ENCODE measurements around the gene TCF4. TPM values are rescaled to one million over a fixed set of nuclear protein-coding genes. Genes with fewer than 3 reads are reported as not detected.

TCF4 gene
- total and polyA plus RNA-seq, 2 donors (not counting 1 experiment from before 2014, with no cell fraction given) = 68.5 to 353 TPM

DNA sequence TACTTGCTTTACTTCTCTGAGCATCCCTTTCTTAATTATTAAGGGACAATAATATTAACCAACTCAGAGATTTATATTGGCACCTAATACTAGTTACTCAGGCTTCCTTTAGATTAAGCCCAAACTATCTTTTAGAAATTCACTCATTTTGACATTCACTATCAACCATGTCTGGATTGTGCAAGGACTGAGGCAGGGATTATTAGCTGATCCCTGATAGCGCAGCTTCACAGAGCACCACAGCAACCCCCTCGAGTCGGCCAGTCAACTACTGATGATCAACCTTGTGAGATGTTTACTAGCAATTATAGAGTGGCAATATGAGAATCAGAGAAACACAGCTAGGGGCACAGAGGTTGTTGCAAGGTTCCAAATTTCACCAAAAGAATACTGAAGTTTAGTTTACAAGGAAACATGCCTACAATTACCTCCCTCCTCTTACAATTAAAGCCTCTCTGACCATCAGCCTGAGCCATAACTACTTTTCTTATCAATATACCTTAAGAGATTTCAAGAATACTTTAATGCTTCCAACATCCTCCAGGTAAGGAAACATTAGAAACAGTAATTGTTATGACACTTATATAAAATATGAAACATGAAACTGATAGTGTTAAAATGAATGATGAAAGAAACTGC, 191.6 kb downstream of the TCF4 start:
- intact Hi-C loops (cut with micrococcal nuclease) = loop anchor here (5.0 kb wide), 1 partner anchor 39 kb away; no protein-coding TSS in a partner anchor
- H3K27ac Mint-ChIP-seq = no peak overlapping the region
- TF ChIP-seq, protein P1, sequence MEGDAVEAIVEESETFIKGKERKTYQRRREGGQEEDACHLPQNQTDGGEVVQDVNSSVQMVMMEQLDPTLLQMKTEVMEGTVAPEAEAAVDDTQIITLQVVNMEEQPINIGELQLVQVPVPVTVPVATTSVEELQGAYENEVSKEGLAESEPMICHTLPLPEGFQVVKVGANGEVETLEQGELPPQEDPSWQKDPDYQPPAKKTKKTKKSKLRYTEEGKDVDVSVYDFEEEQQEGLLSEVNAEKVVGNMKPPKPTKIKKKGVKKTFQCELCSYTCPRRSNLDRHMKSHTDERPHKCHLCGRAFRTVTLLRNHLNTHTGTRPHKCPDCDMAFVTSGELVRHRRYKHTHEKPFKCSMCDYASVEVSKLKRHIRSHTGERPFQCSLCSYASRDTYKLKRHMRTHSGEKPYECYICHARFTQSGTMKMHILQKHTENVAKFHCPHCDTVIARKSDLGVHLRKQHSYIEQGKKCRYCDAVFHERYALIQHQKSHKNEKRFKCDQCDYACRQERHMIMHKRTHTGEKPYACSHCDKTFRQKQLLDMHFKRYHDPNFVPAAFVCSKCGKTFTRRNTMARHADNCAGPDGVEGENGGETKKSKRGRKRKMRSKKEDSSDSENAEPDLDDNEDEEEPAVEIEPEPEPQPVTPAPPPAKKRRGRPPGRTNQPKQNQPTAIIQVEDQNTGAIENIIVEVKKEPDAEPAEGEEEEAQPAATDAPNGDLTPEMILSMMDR (IDR thresholded peaks at IDR 0.05) = no peak
- TF ChIP-seq EZH2 (IDR thresholded peaks at IDR 0.05; ENCODE audit: borderline replicate concordance, insufficient read depth, low read depth, low read length, poor library complexity, severe bottlenecking) = no peak
- no peaks in the 10 kb centered on the region for H3K9me3 ChIP-seq (ENCODE audit: control extremely low read depth in 1 of 3, control insufficient read depth in 2 of 3, insufficient read depth in 1 of 3, low read length in 2 of 3)
- H3K4me1 Mint-ChIP-seq = peaks cover 1% of the 10 kb centered on the region
- DNase-seq (no peak), ATAC-seq (ENCODE audit: low read depth) (no peak)
- H4K20me1 ChIP-seq (ENCODE audit: control insufficient read depth, insufficient read depth, low read length, poor library complexity, severe bottlenecking) = no peaks in the 10 kb centered on the region
- H3K9me3 Mint-ChIP-seq (ENCODE audit: insufficient read depth) = no peaks in the 10 kb centered on the region
- no peak overlapping the region for H3K4me3 Mint-ChIP-seq
- no peaks in the 10 kb centered on the region for H3K27me3 ChIP-seq (replicated peaks in 1 of 4; ENCODE audit: control extremely low read depth in 1 of 4, control insufficient read depth in 3 of 4, insufficient read depth in 4 of 4, low read length in 3 of 4)
- no peak overlapping the region for H3K9ac ChIP-seq (ENCODE audit: low read length)
- no peak overlapping the region for H3K27ac ChIP-seq (ENCODE audit: low read length in 2 of 2)
- H3K4me1 ChIP-seq (ENCODE audit: control insufficient read depth in 2 of 2, insufficient read depth in 2 of 2, low read length in 2 of 2) = no peaks in the 10 kb centered on the region
- ChIA-PET CTCF (interaction anchor here (0.7 to 2.4 kb wide), 4 partner anchors 10 to 162 kb away, joined by 3 to 8 read pairs (median 3); no protein-coding TSS in a partner anchor), POLR2A (no interaction called here)
- WGBS (ENCODE audit: insufficient coverage) = 93% methylated on average over 3 of the region's 3 CpGs
- no peaks in the 10 kb centered on the region for H3K27me3 Mint-ChIP-seq
- no peak overlapping the region for H3K4me3 ChIP-seq (ENCODE audit: control extremely low read depth in 1 of 5, extremely low read depth in 1 of 5, insufficient read depth in 1 of 5, low read depth in 2 of 5, low read length in 4 of 5)
- H3K79me2 ChIP-seq (ENCODE audit: control insufficient read depth, insufficient read depth, low read length) = peaks cover 9% of the 10 kb centered on the region
- H3K36me3 ChIP-seq (replicated peaks in 1 of 2; ENCODE audit: control extremely low read depth in 1 of 2, control insufficient read depth in 1 of 2, extremely low read depth in 1 of 2, insufficient read depth in 2 of 2, low read length in 1 of 2) = no peaks in the 10 kb centered on the region
- no peak overlapping the region for H2AFZ ChIP-seq (ENCODE audit: insufficient read depth, low read depth, low read length, poor library complexity, severe bottlenecking)
- no peak overlapping the region for H3K4me2 ChIP-seq (replicated peaks; ENCODE audit: low read depth, low read length, poor library complexity, severe bottlenecking)

DNA sequence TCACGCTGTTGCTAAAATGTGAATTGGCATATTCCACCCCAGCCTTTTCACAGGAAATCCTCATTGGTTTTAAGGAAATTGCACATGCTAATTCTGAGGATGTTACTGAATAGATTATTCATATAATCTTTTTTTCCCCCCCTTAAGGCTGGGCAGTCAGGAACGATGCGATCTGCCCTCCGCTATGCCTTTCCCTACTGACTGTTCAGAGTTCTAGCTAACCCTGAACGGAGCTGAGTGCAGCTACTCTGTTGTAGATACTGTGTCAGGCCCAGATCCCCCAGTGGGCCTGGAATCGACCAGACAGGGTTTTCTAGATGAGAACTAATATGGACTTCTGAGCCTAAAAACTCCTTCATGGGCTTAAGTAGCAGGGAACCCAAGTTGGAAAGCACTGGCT, 192.2 kb downstream of the TCF4 start:
- Mint-ChIP-seq H3K27me3 (no peaks in the 10 kb centered on the region), H3K27ac (no peak overlapping the region), H3K4me3 (no peak overlapping the region), H3K4me1 (peaks cover 1% of the 10 kb centered on the region), H3K9me3 (ENCODE audit: insufficient read depth) (no peaks in the 10 kb centered on the region)
- Histone ChIP-seq H3K9me3 (ENCODE audit: control extremely low read depth in 1 of 3, control insufficient read depth in 2 of 3, insufficient read depth in 1 of 3, low read length in 2 of 3) (no peaks in the 10 kb centered on the region), H3K27ac (ENCODE audit: low read length in 2 of 2) (no peak overlapping the region), H3K4me2 (replicated peaks; ENCODE audit: low read depth, low read length, poor library complexity, severe bottlenecking) (no peak overlapping the region), H3K27me3 (replicated peaks in 1 of 4; ENCODE audit: control extremely low read depth in 1 of 4, control insufficient read depth in 3 of 4, insufficient read depth in 4 of 4, low read length in 3 of 4) (no peaks in the 10 kb centered on the region), H4K20me1 (ENCODE audit: control insufficient read depth, insufficient read depth, low read length, poor library complexity, severe bottlenecking) (no peaks in the 10 kb centered on the region), H3K4me1 (ENCODE audit: control insufficient read depth in 2 of 2, insufficient read depth in 2 of 2, low read length in 2 of 2) (no peaks in the 10 kb centered on the region), H3K4me3 (ENCODE audit: control extremely low read depth in 1 of 5, extremely low read depth in 1 of 5, insufficient read depth in 1 of 5, low read depth in 2 of 5, low read length in 4 of 5) (no peak overlapping the region), H3K9ac (ENCODE audit: low read length) (no peak overlapping the region), H2AFZ (ENCODE audit: insufficient read depth, low read depth, low read length, poor library complexity, severe bottlenecking) (no peak overlapping the region), H3K79me2 (ENCODE audit: control insufficient read depth, insufficient read depth, low read length) (peaks cover 9% of the 10 kb centered on the region), H3K36me3 (replicated peaks in 1 of 2; ENCODE audit: control extremely low read depth in 1 of 2, control insufficient read depth in 1 of 2, extremely low read depth in 1 of 2, insufficient read depth in 2 of 2, low read length in 1 of 2) (no peaks in the 10 kb centered on the region)
- intact Hi-C loops (cut with micrococcal nuclease) = loop anchor here (5.0 kb wide), 1 partner anchor 38 kb away; no protein-coding TSS in a partner anchor
- TF ChIP-seq EZH2 (IDR thresholded peaks at IDR 0.05; ENCODE audit: borderline replicate concordance, insufficient read depth, low read depth, low read length, poor library complexity, severe bottlenecking) = no peak
- TF ChIP-seq, protein P1 (IDR thresholded peaks at IDR 0.05) = no peak
- ChIA-PET CTCF (interaction anchor here (1.6 to 2.4 kb wide), 2 partner anchors 9 to 19 kb away, joined by 3 to 8 read pairs; no protein-coding TSS in a partner anchor), POLR2A (no interaction called here)
- no peak for DNase-seq
- 93% methylated on average over 5 of the region's 6 CpGs for WGBS (ENCODE audit: insufficient coverage)
- ATAC-seq (ENCODE audit: low read depth) = no peak

All from B cell (primary cell).